WI38 (cell line): ENCODE measurements around the gene OR10G8.

Experiments
- H3K4me3 ChIP-seq: 2 replicates; pipeline ENCODE4 v1.5.1; 2011; ENCODE audit warnings: low read depth, mild to moderate bottlenecking, control low read depth, low read length
- TF ChIP-seq, protein P1 (sequence below): IDR thresholded peaks from 2 replicates; pipeline ENCODE4 v1.5.1; 2012; ENCODE audit warnings: low read depth, mild to moderate bottlenecking, control low read depth, low read length

The OR10G8 gene

DNA sequence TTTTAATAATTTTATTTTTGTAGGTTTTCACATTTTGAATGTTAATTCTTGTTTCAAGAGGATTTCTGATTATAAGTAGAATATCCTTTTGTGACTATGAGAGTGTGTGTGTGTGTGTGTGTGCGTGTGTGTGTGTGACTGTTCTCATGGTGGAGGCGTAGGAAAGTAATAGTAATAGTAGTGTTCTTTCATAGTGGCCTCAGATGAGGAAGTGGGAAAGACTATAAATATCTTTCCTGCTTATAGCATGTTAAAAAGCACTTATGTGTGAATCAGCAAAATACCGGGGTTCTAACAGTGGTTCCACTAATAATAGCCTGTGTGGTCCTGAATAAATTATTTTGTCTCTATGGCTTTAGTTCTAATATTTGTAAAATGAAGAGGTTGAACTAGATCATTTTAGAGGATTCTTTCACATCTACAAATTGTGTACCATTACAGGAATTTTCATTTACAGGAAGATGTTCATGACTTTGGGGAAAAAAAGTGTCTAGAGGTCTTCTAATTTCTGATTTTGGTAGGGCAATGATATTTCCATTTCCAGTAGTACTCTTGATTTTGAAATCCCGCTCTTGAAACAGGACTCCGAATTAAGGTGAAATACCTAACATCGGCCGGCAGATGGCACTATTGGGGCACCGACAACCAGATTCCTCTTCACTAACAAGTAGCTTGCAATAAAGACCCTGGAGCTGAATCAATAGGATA is 44.5 kb downstream of the OR10G8 start:
- no peak overlapping the region for H3K4me3 ChIP-seq
- TF ChIP-seq, protein P1, sequence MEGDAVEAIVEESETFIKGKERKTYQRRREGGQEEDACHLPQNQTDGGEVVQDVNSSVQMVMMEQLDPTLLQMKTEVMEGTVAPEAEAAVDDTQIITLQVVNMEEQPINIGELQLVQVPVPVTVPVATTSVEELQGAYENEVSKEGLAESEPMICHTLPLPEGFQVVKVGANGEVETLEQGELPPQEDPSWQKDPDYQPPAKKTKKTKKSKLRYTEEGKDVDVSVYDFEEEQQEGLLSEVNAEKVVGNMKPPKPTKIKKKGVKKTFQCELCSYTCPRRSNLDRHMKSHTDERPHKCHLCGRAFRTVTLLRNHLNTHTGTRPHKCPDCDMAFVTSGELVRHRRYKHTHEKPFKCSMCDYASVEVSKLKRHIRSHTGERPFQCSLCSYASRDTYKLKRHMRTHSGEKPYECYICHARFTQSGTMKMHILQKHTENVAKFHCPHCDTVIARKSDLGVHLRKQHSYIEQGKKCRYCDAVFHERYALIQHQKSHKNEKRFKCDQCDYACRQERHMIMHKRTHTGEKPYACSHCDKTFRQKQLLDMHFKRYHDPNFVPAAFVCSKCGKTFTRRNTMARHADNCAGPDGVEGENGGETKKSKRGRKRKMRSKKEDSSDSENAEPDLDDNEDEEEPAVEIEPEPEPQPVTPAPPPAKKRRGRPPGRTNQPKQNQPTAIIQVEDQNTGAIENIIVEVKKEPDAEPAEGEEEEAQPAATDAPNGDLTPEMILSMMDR, result peak; percentile 54

DNA sequence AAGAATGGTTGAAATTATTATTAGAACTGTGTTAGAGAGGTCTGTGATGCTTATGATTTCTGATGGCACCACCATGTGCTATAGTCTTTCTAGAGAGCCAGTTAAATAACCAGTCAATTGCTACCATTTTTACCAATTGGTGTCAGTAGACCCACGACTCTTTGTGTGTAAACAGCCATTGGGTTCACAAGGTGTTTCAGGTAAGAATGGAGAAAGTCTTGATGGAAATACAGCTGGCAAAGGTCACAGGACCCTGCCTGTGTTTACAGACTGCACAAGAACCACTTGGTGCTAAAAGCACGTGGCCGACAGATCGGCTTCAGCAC is 45.0 kb downstream of the OR10G8 start:
- H3K4me3 ChIP-seq, result no peak overlapping the region
- TF ChIP-seq, protein P1, result no peak

DNA sequence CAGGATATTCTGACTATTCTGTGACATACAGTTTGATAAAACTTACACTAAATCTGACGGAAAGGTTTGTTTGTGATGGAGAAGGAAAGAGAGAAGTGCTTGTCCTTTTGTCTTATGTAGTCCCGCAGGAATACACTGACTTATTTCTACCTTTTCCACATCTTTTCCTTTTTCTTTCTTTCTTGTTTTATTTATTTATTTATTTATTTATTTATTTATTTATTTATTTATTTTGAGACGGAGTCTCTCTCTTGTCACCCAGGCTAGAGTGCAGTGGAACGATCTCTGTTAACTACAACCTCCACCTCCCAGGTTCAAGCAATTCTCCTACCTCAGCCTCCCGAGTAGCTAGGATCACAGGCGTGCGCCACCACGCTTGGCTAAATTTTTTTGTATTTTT is 45.5 kb downstream of the OR10G8 start:
- TF ChIP-seq, protein P1, result no peak
- H3K4me3 ChIP-seq, result no peak overlapping the region

DNA sequence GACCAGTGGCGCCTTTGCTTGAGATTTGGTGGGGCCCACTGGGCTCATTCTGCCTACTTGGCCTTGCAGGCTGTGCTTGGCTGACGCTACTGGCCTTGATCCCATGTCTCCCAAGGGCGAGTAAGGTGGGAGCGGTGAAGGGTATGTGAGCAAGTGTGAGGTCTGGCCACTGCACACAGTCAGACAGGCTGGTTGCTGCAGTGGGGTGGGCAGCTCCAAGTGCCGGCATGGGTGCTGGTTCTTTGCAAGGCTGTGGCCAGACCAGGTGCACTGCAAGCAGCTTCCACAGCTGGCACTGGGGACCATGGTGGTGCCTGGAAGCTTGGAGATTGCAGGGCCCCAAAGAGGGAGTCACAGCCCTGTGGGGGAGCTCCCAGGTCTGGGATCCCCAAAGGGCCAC is 48.0 kb downstream of the OR10G8 start:
- H3K4me3 ChIP-seq, result no peak overlapping the region
- TF ChIP-seq, protein P1, result no peak

DNA sequence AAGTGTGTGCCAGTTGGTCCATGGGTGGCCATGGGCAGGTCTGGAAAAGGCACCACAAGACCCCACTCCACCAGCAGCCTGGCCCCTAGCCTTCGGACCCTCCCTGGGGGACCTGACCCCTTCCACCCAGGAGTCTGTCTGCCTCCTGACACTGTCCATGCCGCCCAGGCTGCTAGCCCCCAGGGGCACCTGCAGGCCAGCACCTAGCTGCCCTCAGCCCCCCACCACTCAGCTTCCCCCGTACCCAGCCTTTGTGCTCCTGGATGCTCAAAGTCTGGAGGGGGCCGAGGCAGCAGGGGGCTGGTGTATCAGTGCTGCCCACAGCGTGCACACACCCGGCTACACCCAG is 48.9 kb downstream of the OR10G8 start:
- no peak overlapping the region for H3K4me3 ChIP-seq
- TF ChIP-seq, protein P1, result no peak

DNA sequence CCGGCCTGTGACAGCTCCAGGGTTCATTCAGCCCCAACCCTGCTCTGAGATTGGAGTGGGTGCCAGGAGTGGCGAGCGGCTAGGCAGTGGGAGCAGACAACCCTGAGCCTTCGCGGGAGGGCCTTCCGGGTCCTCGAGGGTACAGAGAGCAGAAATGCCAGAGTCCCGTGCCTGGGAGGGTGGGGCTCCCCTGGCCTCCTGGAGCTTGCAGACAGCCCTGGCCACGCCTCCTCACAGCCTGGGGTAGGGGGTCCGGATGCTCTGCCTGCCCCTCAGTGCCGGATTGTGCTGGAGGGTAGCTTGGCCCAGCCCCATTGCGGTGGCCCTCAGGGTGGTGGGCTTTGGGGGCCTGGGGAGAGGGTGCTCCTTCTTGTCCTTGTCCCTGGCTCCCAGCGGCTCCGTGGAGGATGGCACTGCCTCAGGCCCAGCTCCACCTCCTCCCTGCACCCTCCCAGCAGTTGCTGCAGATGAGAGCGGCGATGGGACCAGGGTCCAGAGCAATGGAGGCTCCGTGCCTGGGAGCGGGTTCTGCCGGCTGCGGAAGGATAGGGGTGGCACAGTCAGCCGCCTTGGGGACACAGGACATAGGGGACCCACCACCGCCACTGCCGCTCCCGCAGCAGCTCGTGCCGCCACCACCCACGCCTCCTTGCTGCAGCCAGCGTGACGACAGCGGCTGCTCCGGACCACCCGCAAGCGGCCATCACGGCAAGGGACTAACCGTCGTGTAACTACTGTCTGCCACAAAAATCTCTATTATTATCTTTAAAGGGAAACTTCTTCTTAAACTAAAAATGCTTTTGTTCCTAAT is 49.4 kb downstream of the OR10G8 start:
- peak overlapping the region; percentile 54 for H3K4me3 ChIP-seq
- TF ChIP-seq, protein P1, result no peak

DNA sequence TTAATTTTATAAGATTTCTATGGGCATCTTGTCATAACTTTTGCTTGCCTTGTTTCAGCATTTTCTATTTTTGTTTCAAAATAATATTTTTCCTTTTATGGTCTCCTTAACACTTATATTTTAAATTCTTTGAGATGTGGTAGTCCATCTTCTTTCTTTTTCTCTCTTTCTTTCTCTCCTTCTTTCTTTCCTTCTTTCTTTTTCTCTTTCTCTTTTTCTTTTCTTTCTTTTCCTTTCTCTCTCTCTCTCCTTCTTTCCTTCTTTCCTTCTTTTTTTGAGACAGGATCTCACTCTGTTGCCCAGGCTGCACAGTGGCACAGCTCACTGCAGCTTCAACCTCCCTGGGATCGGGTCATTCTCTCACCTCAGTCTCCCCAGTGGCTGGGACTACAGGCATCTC is 50.7 kb downstream of the OR10G8 start:
- TF ChIP-seq, protein P1, result no peak

More for the DNA sequence above, 50.7 kb downstream of the OR10G8 start:
- no peak overlapping the region for H3K4me3 ChIP-seq
